ENCODE measurements around the gene ZNF438.
"Not testable (repeated sequence)": the region's sequence is repeated elsewhere in the genome, so short reads cannot be mapped to it uniquely, and the experiment has no call there.

The ZNF438 gene

GRCh38 chr10:31071232-31072005 lies 39.8 kb upstream of the ZNF438 start:
- Histone ChIP-seq H3K9me3 (replicated peaks in 1 of 11) (peaks cover 0 to 5% (median 0%) of the 10 kb centered on the region in 11 experiments; a peak in 1 of 22 replicates), H3K9ac (no peak overlapping the region), H3K4me3 (no peak overlapping the region), H4K20me1 (no peaks in the 10 kb centered on the region), H3K4me1 (peaks cover 0 to 6% (median 2%) of the 10 kb centered on the region in 10 experiments; a peak in 8 of 20 replicates), H3K4me2 (no peak overlapping the region), H3K36me3 (no peaks in the 10 kb centered on the region), H3K27me3 (no peaks in the 10 kb centered on the region), H3K27ac (no peak overlapping the region)
- TF ChIP-seq Cebpa-rat (IDR thresholded peaks at IDR 0.05): no peak

DNA sequence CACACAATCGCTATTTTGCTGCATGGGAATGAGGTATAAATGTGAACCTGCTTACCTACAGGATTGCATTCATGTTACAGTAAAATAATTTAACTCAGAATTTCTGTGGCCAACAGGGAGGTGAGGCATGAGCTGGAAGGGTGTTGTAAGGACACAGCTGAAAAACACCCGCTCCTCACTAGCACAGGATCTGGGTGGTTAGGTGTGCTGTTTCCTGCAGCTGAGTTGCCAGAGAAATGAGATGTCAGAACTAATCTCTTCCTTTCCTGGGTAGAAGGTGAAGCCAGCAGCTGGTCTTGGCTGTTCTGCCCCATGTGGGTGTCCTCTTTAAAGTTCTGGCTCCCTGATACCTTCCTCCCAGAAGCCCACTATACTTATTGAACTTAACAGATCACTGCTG lies 39.0 kb upstream of the ZNF438 start:
- H3K4me1 ChIP-seq: peaks cover 0 to 7% (median 2%) of the 10 kb centered on the region in 10 experiments; a peak in 8 of 20 replicates
- no peaks in the 10 kb centered on the region for H3K36me3 ChIP-seq
- no peak overlapping the region for H3K4me2 ChIP-seq
- H3K9ac ChIP-seq: no peak overlapping the region
- no peaks in the 10 kb centered on the region for H3K27me3 ChIP-seq
- peaks cover 0 to 5% (median 0%) of the 10 kb centered on the region in 11 experiments; a peak in 1 of 22 replicates for H3K9me3 ChIP-seq (replicated peaks in 1 of 11)
- no peak for TF ChIP-seq Cebpa-rat (IDR thresholded peaks at IDR 0.05)
- H3K4me3 ChIP-seq: no peak overlapping the region
- no peak overlapping the region for H3K27ac ChIP-seq
- H4K20me1 ChIP-seq: no peaks in the 10 kb centered on the region

DNA sequence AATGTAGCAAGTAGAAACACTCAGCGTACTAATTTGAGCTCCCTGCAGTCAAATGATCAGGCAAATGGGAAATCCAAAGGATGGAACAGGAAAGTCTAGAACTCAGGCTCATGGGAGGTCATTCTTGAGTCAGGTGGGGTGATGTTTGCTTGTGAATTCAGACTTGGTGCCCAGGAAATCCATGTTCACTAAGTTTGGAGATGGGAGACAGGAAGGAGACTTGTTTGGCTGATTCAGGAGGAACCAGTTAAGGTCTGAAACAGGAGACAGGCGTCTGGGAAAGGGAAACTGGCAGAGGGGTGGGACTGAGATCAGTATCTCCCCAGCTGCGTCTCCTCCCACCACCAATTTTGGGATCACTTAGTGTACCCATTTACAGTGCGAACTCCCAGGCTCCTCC lies 38.4 kb upstream of the ZNF438 start:
- Histone ChIP-seq H4K20me1 (no peaks in the 10 kb centered on the region), H3K36me3 (no peaks in the 10 kb centered on the region), H3K9me3 (replicated peaks in 1 of 11) (peaks cover 0 to 5% (median 0%) of the 10 kb centered on the region in 11 experiments; a peak in 1 of 22 replicates), H3K4me3 (no peak overlapping the region), H3K4me2 (no peak overlapping the region), H3K9ac (no peak overlapping the region), H3K27me3 (no peaks in the 10 kb centered on the region), H3K27ac (no peak overlapping the region), H3K4me1 (peaks cover 0 to 7% (median 2%) of the 10 kb centered on the region in 10 experiments; a peak in 8 of 20 replicates)
- TF ChIP-seq Cebpa-rat (IDR thresholded peaks at IDR 0.05): no peak

DNA sequence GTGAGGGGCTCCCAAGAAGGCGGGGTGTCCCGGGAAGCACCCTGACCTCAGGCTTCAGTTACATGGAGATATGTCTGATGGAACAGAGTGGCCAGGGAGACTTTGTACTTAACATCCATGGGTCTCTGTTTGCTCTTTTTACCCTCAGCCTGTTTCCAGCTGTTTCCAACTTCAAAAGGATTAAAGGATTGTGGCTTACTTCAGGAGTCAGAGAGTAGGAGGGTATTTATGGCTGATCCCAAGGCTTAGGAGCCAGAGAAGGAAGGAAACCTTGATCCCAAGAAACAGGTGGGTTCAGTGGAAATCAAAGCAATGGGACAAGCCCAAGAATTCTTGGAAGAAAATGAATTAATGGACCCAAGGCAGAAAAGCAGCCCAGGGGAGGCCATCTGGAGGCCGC lies 37.7 kb upstream of the ZNF438 start:
- no peak overlapping the region for H3K9ac ChIP-seq
- no peak overlapping the region for H3K4me3 ChIP-seq
- H4K20me1 ChIP-seq: no peaks in the 10 kb centered on the region
- no peak overlapping the region for H3K4me2 ChIP-seq
- H3K36me3 ChIP-seq: no peaks in the 10 kb centered on the region
- no peak overlapping the region for H3K27ac ChIP-seq
- peaks cover 0 to 7% (median 3%) of the 10 kb centered on the region in 10 experiments; a peak in 8 of 20 replicates for H3K4me1 ChIP-seq
- no peak for TF ChIP-seq Cebpa-rat (IDR thresholded peaks at IDR 0.05)
- H3K9me3 ChIP-seq (replicated peaks in 1 of 11): peaks cover 0 to 5% (median 0%) of the 10 kb centered on the region in 11 experiments; a peak in 1 of 22 replicates
- no peaks in the 10 kb centered on the region for H3K27me3 ChIP-seq

DNA sequence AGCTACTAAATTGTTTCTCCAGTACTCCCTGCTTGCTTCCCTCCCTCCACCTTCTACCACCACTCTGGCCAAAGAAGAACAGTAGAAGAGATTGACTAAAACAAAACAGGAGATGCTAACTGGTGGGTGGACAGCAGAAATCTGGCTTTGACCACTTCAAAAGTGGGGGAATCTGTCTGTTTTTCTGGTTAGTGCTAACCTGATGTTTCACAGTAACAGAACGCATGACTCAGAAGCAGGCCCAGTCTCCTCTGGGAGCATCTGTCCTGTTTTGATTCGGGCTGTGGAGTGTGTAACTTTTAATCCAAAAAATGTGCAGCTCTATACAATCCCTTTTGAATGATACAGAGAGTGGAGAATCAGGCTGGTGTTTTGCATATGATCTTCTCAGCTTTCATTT lies 32.7 kb upstream of the ZNF438 start:
- TF ChIP-seq Cebpa-rat (IDR thresholded peaks at IDR 0.05): no peak
- no peak overlapping the region for H3K9ac ChIP-seq
- H3K36me3 ChIP-seq: no peaks in the 10 kb centered on the region
- H3K27me3 ChIP-seq: no peaks in the 10 kb centered on the region
- H3K9me3 ChIP-seq (replicated peaks in 1 of 11): peaks cover 0 to 5% (median 0%) of the 10 kb centered on the region in 11 experiments; a peak in 1 of 22 replicates
- H3K4me2 ChIP-seq: 0 out of 22 replicates have a peak overlapping the region, but pooled peaks of 2 of the 11 experiments have one; percentile 0 to 23
- no peaks in the 10 kb centered on the region for H4K20me1 ChIP-seq
- peaks cover 0 to 7% (median 4%) of the 10 kb centered on the region in 10 experiments; a peak in 8 of 20 replicates for H3K4me1 ChIP-seq
- no peak overlapping the region for H3K4me3 ChIP-seq
- H3K27ac ChIP-seq: no peak overlapping the region

- Histone ChIP-seq H3K4me2 (no peak overlapping the region), H4K20me1 (no peaks in the 10 kb centered on the region), H3K27ac (no peak overlapping the region), H3K4me3 (no peak overlapping the region), H3K36me3 (no peaks in the 10 kb centered on the region), H3K4me1 (peaks cover 0 to 7% (median 4%) of the 10 kb centered on the region in 10 experiments; a peak in 8 of 20 replicates), H3K27me3 (no peaks in the 10 kb centered on the region), H3K9me3 (replicated peaks in 1 of 11) (peaks cover 0 to 5% (median 0%) of the 10 kb centered on the region in 11 experiments; a peak in 1 of 22 replicates), H3K9ac (no peak overlapping the region)
- TF ChIP-seq Cebpa-rat (IDR thresholded peaks at IDR 0.05): no peak
Observed at GRCh38 chr10:31063841-31064240, 32.2 kb upstream of the ZNF438 start.

DNA sequence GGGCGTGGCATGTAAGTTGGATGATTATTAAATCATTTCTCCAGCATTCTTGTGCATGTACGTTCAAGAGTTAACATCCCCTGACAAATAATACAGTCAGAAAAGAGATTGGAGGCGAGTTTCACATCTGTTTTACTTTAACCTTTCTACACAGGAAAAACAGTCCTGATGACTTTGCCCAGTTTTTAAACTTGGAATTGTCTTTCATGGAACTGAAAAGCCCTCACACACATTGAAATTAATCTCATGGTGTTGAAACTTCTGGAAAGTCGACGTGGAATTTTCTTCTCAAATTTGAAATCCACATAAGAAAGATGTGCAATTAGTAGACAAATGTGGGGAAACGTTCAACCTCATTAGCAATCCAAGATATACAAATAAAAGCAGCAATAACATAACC lies 31.2 kb upstream of the ZNF438 start:
- Histone ChIP-seq H3K4me2 (no peak overlapping the region), H3K4me3 (no peak overlapping the region), H3K4me1 (peaks cover 0 to 7% (median 4%) of the 10 kb centered on the region in 10 experiments; a peak in 8 of 20 replicates), H3K9ac (no peak overlapping the region), H4K20me1 (no peaks in the 10 kb centered on the region), H3K27me3 (no peaks in the 10 kb centered on the region), H3K9me3 (replicated peaks in 1 of 11) (peaks cover 0 to 5% (median 0%) of the 10 kb centered on the region in 11 experiments; a peak in 1 of 22 replicates), H3K36me3 (no peaks in the 10 kb centered on the region), H3K27ac (no peak overlapping the region)
- TF ChIP-seq Cebpa-rat (IDR thresholded peaks at IDR 0.05): no peak

GRCh38 chr10:31061941-31062340 lies 30.3 kb upstream of the ZNF438 start:
- Histone ChIP-seq H3K9me3 (replicated peaks in 1 of 11) (no peaks in the 10 kb centered on the region), H3K4me1 (peaks cover 0 to 6% (median 4%) of the 10 kb centered on the region in 10 experiments; a peak in 8 of 20 replicates), H3K36me3 (no peaks in the 10 kb centered on the region), H3K27ac (no peak overlapping the region), H3K4me3 (no peak overlapping the region), H3K27me3 (no peaks in the 10 kb centered on the region), H4K20me1 (no peaks in the 10 kb centered on the region), H3K4me2 (no peak overlapping the region), H3K9ac (no peak overlapping the region)
- TF ChIP-seq Cebpa-rat (IDR thresholded peaks at IDR 0.05): no peak

- no peak overlapping the region for H3K4me2 ChIP-seq
- H3K27ac ChIP-seq: no peak overlapping the region
- no peak overlapping the region for H3K4me3 ChIP-seq
- H3K9me3 ChIP-seq (replicated peaks in 1 of 11): peaks cover 0 to 8% (median 2%) of the 10 kb centered on the region in 11 experiments; a peak in 4 of 22 replicates
- no peak for TF ChIP-seq Cebpa-rat (IDR thresholded peaks at IDR 0.05)
- H3K36me3 ChIP-seq: no peaks in the 10 kb centered on the region
- H3K9ac ChIP-seq: no peak overlapping the region
- no peaks in the 10 kb centered on the region for H3K27me3 ChIP-seq
- no peaks in the 10 kb centered on the region for H4K20me1 ChIP-seq
- no peaks in the 10 kb centered on the region for H3K4me1 ChIP-seq
Observed at GRCh38 chr10:31058795-31059703, 27.4 kb upstream of the ZNF438 start.

- H3K4me1 ChIP-seq, H3K9ac ChIP-seq, H3K36me3 ChIP-seq, H3K27me3 ChIP-seq, H4K20me1 ChIP-seq, H3K4me3 ChIP-seq, H3K4me2 ChIP-seq, H3K27ac ChIP-seq: not testable (repeated sequence)
- peaks cover 0 to 18% (median 8%) of the 10 kb centered on the region in 11 experiments; a peak in 10 of 22 replicates for H3K9me3 ChIP-seq (replicated peaks in 1 of 11)
Observed at GRCh38 chr10:31056678-31057077, 25.0 kb upstream of the ZNF438 start.

All from BLaER1 treated with 17β-estradiol and CSF1 and Interleukin-3, amounts not matched to agents 10 nM and 100 nM (cell line).